SU-DHL-6 (cell line): ENCODE results near the gene SAMD4B.

Experiments used
- H2AFZ ChIP-seq: fragments of 200-600 bp; sonication (generic); 2 replicates; pipeline ENCODE4 v1.6.1; 2014; ENCODE audit warnings: low read depth, mild to moderate bottlenecking, moderate library complexity, mixed read lengths, antibody characterized with exemption, low read length; ENCODE audit not compliant: severe bottlenecking
- H3F3A ChIP-seq: fragments of 200-600 bp; shearing (Covaris generic); 2 replicates; pipeline ENCODE4 v1.6.0; 2016; ENCODE audit warnings: antibody characterized with exemption, mild to moderate bottlenecking; ENCODE audit not compliant: insufficient read depth
- H3K27ac ChIP-seq: fragments of 200-600 bp; sonication (generic); 2 replicates; pipeline ENCODE4 v1.5.1; 2016; ENCODE audit warnings: low read depth, mild to moderate bottlenecking, low read length, moderate library complexity, mixed read lengths
- H3K27me3 ChIP-seq: fragments of 200-600 bp; sonication (generic), shearing (Covaris generic); 2 replicates; pipeline ENCODE4 v1.6.0; 2014; ENCODE audit warnings: mild to moderate bottlenecking, low read length
- H3K36me3 ChIP-seq: fragments of 200-600 bp; sonication (generic); 2 replicates; pipeline ENCODE4 v1.6.1; 2014; ENCODE audit warnings: mild to moderate bottlenecking, low read length, mixed read lengths
- H3K4me2 ChIP-seq: fragments of 300-600, 200-600 bp; shearing (Covaris generic), sonication (generic); 2 replicates; pipeline ENCODE4 v1.6.0; 2014; ENCODE audit warnings: low read length, low read depth, mild to moderate bottlenecking; ENCODE audit not compliant: poor library complexity, severe bottlenecking
- H3K4me3 ChIP-seq: fragments of 200-600 bp; sonication (generic); 2 replicates; pipeline ENCODE4 v1.5.1; 2014; ENCODE audit warnings: antibody characterized with exemption, low read length, mild to moderate bottlenecking, mixed read lengths; ENCODE audit not compliant: insufficient read depth, poor library complexity, severe bottlenecking
- H3K79me2 ChIP-seq: fragments of 200-600 bp; sonication (generic); 2 replicates; pipeline ENCODE4 v1.6.1; 2014; ENCODE audit warnings: mild to moderate bottlenecking, low read length, moderate library complexity; ENCODE audit not compliant: insufficient read depth
- H3K9ac ChIP-seq: fragments of 200-600 bp; sonication (generic); 2 replicates; pipeline ENCODE4 v1.7.0; 2014; ENCODE audit warnings: mild to moderate bottlenecking, low read length
- H3K9me2 ChIP-seq: fragments of 200-600 bp; sonication (generic); replicated peaks from 2 replicates; pipeline ENCODE4 v1.6.1; 2014; ENCODE audit warnings: low read length; ENCODE audit not compliant: insufficient read depth
- H3K9me3 ChIP-seq: fragments of 200-600 bp; sonication (generic); 2 replicates; pipeline ENCODE4 v1.6.1; 2014; ENCODE audit warnings: low read length, mixed read lengths; ENCODE audit not compliant: insufficient read depth
- H4K20me1 ChIP-seq: fragments of 200-600 bp; sonication (generic); 2 replicates; pipeline ENCODE4 v1.6.1; 2014; ENCODE audit warnings: low read depth, mild to moderate bottlenecking, antibody characterized with exemption, low read length, moderate library complexity, mixed read lengths
- EZH2phosphoT487 ChIP-seq: fragments of 200-600 bp; sonication (generic), shearing (Covaris generic); conservative IDR thresholded peaks from 2 replicates; pipeline ENCODE4 v1.6.1; 2018; ENCODE audit warnings: mild to moderate bottlenecking, antibody characterized with exemption, low read length, moderate library complexity, mixed read lengths
- TF ChIP-seq, protein P1 (sequence below): fragments of 200-600 bp; sonication (generic); IDR thresholded peaks from one replicate; pipeline ENCODE4 v1.5.1; 2017; ENCODE audit warnings: antibody characterized with exemption, mild to moderate bottlenecking, low read length, moderate library complexity; ENCODE audit not compliant: insufficient read depth, poor library complexity, severe bottlenecking

Gene SAMD4B

DNA sequence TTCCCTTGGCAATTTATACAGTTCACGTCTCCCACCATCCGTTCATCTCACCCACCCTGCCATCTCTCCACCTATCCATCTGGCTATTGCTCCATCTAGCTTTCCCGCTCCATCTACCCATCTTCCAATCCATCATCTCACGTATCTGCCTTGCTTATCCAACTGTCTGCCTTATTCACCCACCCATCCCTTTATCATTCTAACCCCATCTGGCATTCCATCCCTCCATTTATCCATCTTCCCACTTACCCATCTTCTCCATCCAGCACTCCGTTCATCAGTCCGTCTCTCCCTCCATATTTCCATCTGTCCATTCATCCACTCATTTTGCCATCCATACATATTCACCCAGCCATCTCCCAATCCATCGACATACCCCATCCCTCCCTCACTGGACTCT is 83.5 kb downstream of the SAMD4B start:
- peaks cover 19% of the 10 kb centered on the region for H3F3A ChIP-seq
- H3K36me3 ChIP-seq, result no peaks in the 10 kb centered on the region
- H3K9ac ChIP-seq, result no peak overlapping the region
- H3K4me2 ChIP-seq, result no peak overlapping the region
- no peaks in the 10 kb centered on the region for H4K20me1 ChIP-seq
- no peaks in the 10 kb centered on the region for H3K9me3 ChIP-seq
- H3K9me2 ChIP-seq, result no peaks in the 10 kb centered on the region
- H3K27me3 ChIP-seq, result no peaks in the 10 kb centered on the region
- no peak overlapping the region for H3K27ac ChIP-seq
- H3K4me3 ChIP-seq, result no peak overlapping the region
- TF ChIP-seq, protein P1, sequence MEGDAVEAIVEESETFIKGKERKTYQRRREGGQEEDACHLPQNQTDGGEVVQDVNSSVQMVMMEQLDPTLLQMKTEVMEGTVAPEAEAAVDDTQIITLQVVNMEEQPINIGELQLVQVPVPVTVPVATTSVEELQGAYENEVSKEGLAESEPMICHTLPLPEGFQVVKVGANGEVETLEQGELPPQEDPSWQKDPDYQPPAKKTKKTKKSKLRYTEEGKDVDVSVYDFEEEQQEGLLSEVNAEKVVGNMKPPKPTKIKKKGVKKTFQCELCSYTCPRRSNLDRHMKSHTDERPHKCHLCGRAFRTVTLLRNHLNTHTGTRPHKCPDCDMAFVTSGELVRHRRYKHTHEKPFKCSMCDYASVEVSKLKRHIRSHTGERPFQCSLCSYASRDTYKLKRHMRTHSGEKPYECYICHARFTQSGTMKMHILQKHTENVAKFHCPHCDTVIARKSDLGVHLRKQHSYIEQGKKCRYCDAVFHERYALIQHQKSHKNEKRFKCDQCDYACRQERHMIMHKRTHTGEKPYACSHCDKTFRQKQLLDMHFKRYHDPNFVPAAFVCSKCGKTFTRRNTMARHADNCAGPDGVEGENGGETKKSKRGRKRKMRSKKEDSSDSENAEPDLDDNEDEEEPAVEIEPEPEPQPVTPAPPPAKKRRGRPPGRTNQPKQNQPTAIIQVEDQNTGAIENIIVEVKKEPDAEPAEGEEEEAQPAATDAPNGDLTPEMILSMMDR, result no peak
- TF ChIP-seq EZH2phosphoT487, result no peak
- no peak overlapping the region for H2AFZ ChIP-seq
- no peaks in the 10 kb centered on the region for H3K79me2 ChIP-seq

DNA sequence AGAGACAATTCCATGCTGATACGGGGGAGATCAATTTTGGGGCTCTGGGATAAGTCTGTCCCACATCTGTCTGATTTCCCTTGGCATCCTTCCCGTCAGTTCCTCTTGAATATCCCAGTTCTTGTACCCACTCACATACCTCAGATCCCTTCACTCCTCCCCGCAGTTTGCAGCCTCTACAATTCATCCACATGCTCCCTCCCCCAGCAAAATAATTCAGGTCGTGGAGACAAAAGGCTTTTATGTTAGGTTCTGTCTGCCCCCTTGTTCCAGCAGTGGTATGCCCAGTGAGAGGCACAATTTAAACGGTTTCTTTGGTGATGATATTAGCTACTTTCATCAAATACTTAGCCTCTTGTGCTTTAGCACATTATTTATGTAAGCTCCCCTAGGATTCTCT is 83.9 kb downstream of the SAMD4B start:
- no peak overlapping the region for H3K4me3 ChIP-seq
- H3K4me2 ChIP-seq, result no peak overlapping the region
- H3K27me3 ChIP-seq, result no peaks in the 10 kb centered on the region
- no peaks in the 10 kb centered on the region for H3K9me2 ChIP-seq
- H3K27ac ChIP-seq, result no peak overlapping the region
- no peak overlapping the region for H3K9ac ChIP-seq
- no peaks in the 10 kb centered on the region for H3K79me2 ChIP-seq
- no peaks in the 10 kb centered on the region for H3K9me3 ChIP-seq
- no peaks in the 10 kb centered on the region for H3K36me3 ChIP-seq
- H3F3A ChIP-seq, result peaks cover 24% of the 10 kb centered on the region
- TF ChIP-seq, protein P1, result no peak
- no peak for TF ChIP-seq EZH2phosphoT487
- H4K20me1 ChIP-seq, result no peaks in the 10 kb centered on the region
- no peak overlapping the region for H2AFZ ChIP-seq

DNA sequence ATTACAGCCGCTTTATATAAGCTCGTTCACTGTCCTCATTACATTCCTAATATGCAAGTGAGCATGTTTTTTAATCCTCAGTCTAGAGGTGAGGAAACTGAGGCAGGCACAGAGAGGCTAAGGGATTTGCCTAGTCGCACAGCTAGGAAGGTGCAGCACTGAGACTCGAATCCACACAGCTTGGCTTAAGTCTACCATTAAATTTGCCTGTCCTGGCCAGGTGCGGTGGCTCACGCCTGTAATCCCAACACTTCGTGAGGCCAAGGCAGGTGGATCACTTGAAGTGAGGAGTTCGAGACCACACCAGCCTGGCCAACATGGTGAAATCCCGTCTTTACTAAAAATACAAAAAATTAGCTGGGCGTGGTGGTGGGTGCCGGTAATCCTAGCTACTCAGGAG is 85.5 kb downstream of the SAMD4B start:
- Histone ChIP-seq H3K9me2 (no peaks in the 10 kb centered on the region), H3K27me3 (no peaks in the 10 kb centered on the region), H4K20me1 (no peaks in the 10 kb centered on the region; the same call in 1 of the 2 replicates), H3K79me2 (no peaks in the 10 kb centered on the region), H3K27ac (no peak overlapping the region), H3F3A (peaks cover 35% of the 10 kb centered on the region), H3K9ac (no peak overlapping the region), H2AFZ (no peak overlapping the region), H3K4me3 (no peak overlapping the region), H3K36me3 (peaks cover 4% of the 10 kb centered on the region; the same call in 1 of the 2 replicates), H3K4me2 (no peak overlapping the region), H3K9me3 (no peaks in the 10 kb centered on the region)
- TF ChIP-seq, protein P1, result no peak
- no peak for TF ChIP-seq EZH2phosphoT487
